ENCODE measurements around the gene CLCN1.

GRCh38 chr7:143367972-143368371 is 52.1 kb downstream of the CLCN1 start:
- TF ChIP-seq CTCF (conservative IDR thresholded peaks at IDR 0.05; ENCODE audit: low read length) (no peak), EZH2phosphoT487 (IDR thresholded peaks at IDR 0.05; ENCODE audit: borderline replicate concordance, low read depth, low read length) (no peak)

Measured in OCI-LY7 (cell line).